Stomach (tissue), 9 donors: ENCODE results near the gene INTS1. TPM values are rescaled to one million over a fixed set of nuclear protein-coding genes. Genes with fewer than 3 reads are reported as not detected.
"Not testable (repeated sequence)": the region's sequence is repeated elsewhere in the genome, so short reads cannot be mapped to it uniquely, and the experiment has no call there.

Experiments used
- DNase-seq, 2 donors: peaks; one replicate each; pipeline versions ENCODE4 v3.0.0 to v3.0.0-alpha.2; 2013 to 2019
- H3K27ac ChIP-seq, 5 donors: fragments of 200-600 bp in 4 of 5; sonication (generic) in 4 of 5; one replicate each; pipeline ENCODE4 v1.5.1; 2013 to 2019; ENCODE audit warnings: mild to moderate bottlenecking in 1 of 5, moderate library complexity in 1 of 5
- H3K27me3 ChIP-seq, 3 donors: fragments of 200-600 bp; sonication (generic); one replicate each; pipeline ENCODE4 v1.5.1; 2017 to 2019; ENCODE audit warnings: mixed run types in 1 of 3
- H3K36me3 ChIP-seq, 4 donors: fragments of 200-600 bp; sonication (generic); 1 replicate in 3 of 4; 2 replicates in 1 of 4; pipeline ENCODE4 v1.5.1; 2016 to 2019
- H3K4me1 ChIP-seq, 4 donors: fragments of 200-600 bp; sonication (generic); one replicate each; pipeline ENCODE4 v1.5.1; 2016 to 2019
- H3K4me3 ChIP-seq, 4 donors: fragments of 200-600 bp; sonication (generic) in 3 of 4; one replicate each; pipeline ENCODE4 v1.5.1; 2016 to 2019; ENCODE audit warnings: mild to moderate bottlenecking in 1 of 4
- H3K9me3 ChIP-seq, 4 donors: fragments of 200-600 bp; sonication (generic); one replicate each; pipeline ENCODE4 v1.5.1; 2016 to 2019
- EP300 ChIP-seq: sonication (generic); formaldehyde crosslinking; IDR thresholded peaks from one replicate; pipeline ENCODE4 v1.6.1; 2017; ENCODE audit warnings: antibody characterized with exemption
- POLR2A ChIP-seq, 4 donors: fragments of 450-650 bp; IDR thresholded peaks; one replicate each; pipeline ENCODE4 v1.6.1; 2016; ENCODE audit warnings: antibody characterized with exemption in 4 of 4, control low read depth in 2 of 4, mild to moderate bottlenecking in 1 of 4, moderate library complexity in 1 of 4
- POLR2AphosphoS5 ChIP-seq, 3 donors: sonication (generic); formaldehyde crosslinking; IDR thresholded peaks; one replicate each; pipeline ENCODE4 v1.6.1; 2016; ENCODE audit warnings: antibody characterized with exemption in 3 of 3
- whole genome bisulfite sequencing, 5 donors: extraction: QIAGEN DNeasy Blood & Tissue Kit in 3 of 5; methylation state at CpG; one replicate each; pipeline versions ENCODE4 v1.1.5 to v1.1.7; 2013 to 2018; 5-methylcytosine and 5-hydroxymethylcytosine counted together
- intact Hi-C: fragments of 100-400 bp; cut with DNase I; formaldehyde crosslinking; loops from one replicate; pipeline ENCODE4 v1.15.1; 2023; ENCODE audit warnings: low total_unique reads
- polyA plus RNA-seq, 3 donors: library from polyadenylated mRNA; stranded (reverse); fragments of 200-250 nt; gene quantifications; one replicate each; pipeline ENCODE4 v1.2.3, GENCODE V29; 2013
- total RNA-seq, 5 donors: library from RNA; depleted of rRNA; stranded (reverse); fragments of >200 nt; gene quantifications; one replicate each; pipeline versions ENCODE4 v1.1.0 to v1.2.3, GENCODE V29; 2014 to 2016
- TF ChIP-seq, protein P1 (sequence below), 7 experiments: fragments of 450-650 bp in 4 of 7; fragments of 200-600 bp in 3 of 7; sonication (generic) in 3 of 7; IDR thresholded peaks; one replicate each; pipeline ENCODE4 v1.5.1; 2016 to 2019; ENCODE audit warnings: antibody characterized with exemption in 7 of 7, control low read depth in 2 of 7, mild to moderate bottlenecking in 1 of 7
- donor health status: healthy with polysubstance abuse.
- donor health status: Bipolar disorder and iron deficiency.
- donor health status: healthy.

The INTS1 gene
- total and polyA plus RNA-seq, 8 donors: 24.4 to 724 (median 56.2) TPM

DNA sequence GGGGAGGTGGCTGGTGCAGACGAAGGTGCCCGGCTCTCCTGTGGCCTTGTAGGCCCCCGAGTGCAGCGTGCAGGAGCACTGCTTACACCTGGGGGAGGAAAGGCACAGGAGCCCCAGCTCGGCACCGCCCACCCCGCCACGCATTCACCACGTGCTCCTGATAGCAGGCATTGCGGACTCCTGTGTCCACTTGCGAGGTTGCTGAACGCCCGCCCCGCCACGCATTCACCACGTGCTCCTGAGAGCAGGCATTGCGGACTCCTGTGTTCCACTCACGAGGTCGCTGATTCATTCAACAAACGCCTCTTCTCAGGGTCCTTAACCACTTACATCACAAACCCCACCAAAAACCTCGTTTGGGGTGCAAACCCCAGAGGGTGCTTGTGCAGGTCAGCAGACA is 58.8 kb downstream of the INTS1 start:
- WGBS, 5 donors: 87 to 93% (median 92%) methylated on average over 12 to 21 of the region's 21 CpGs

DNA sequence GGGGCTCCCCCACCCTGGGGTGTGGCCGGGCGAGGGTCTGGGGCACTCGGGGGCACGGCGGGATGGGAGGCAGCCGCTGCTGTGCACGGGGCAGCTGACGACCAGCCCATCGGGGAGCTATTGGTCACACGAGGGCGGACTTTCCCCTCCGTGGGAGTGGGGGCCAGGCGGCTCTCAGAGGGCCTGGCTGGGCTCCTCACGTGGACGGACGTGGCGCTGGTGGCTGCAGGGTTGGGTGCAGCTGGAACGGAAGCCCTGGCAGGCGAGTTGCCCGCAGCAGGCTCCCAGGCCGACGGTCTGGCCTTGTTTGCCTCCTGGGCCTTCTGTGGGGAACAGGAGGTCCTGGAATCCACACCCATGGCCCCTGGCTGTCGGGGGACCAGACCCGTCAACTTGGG is 59.3 kb downstream of the INTS1 start:
- Histone ChIP-seq H3K4me3 (no peak overlapping the region), H3K9me3 (no peaks in the 10 kb centered on the region), H3K36me3 (peaks cover 9 to 73% (median 65%) of the 10 kb centered on the region in 4 donors), H3K27me3 (no peaks in the 10 kb centered on the region), H3K27ac (no peak overlapping the region), H3K4me1 (peaks cover 11 to 36% (median 29%) of the 10 kb centered on the region in 4 donors)
- 72 to 89% (median 86%) methylated on average over 13 to 24 of the region's 24 CpGs for WGBS, 5 donors
- DNase-seq: no peak
- TF ChIP-seq EP300 (no peak), POLR2AphosphoS5 (IDR thresholded peaks at IDR 0.05) (no peak)
- TF ChIP-seq, protein P1, sequence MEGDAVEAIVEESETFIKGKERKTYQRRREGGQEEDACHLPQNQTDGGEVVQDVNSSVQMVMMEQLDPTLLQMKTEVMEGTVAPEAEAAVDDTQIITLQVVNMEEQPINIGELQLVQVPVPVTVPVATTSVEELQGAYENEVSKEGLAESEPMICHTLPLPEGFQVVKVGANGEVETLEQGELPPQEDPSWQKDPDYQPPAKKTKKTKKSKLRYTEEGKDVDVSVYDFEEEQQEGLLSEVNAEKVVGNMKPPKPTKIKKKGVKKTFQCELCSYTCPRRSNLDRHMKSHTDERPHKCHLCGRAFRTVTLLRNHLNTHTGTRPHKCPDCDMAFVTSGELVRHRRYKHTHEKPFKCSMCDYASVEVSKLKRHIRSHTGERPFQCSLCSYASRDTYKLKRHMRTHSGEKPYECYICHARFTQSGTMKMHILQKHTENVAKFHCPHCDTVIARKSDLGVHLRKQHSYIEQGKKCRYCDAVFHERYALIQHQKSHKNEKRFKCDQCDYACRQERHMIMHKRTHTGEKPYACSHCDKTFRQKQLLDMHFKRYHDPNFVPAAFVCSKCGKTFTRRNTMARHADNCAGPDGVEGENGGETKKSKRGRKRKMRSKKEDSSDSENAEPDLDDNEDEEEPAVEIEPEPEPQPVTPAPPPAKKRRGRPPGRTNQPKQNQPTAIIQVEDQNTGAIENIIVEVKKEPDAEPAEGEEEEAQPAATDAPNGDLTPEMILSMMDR (IDR thresholded peaks at IDR 0.05): no peak
- intact Hi-C loops: no loop called here

More for the DNA sequence above, 58.8 kb downstream of the INTS1 start:
- no peak overlapping the region for H3K4me3 ChIP-seq
- no peaks in the 10 kb centered on the region for H3K9me3 ChIP-seq
- TF ChIP-seq, protein P1 (IDR thresholded peaks at IDR 0.05): no peak
- no peak for TF ChIP-seq POLR2A (IDR thresholded peaks at IDR 0.05)
- TF ChIP-seq POLR2AphosphoS5 (IDR thresholded peaks at IDR 0.05): no peak
- TF ChIP-seq EP300: no peak
- DNase-seq: no peak
- H3K27ac ChIP-seq: no peak overlapping the region
- peaks cover 9 to 73% (median 65%) of the 10 kb centered on the region in 4 donors for H3K36me3 ChIP-seq
- H3K4me1 ChIP-seq: peaks cover 11 to 40% (median 33%) of the 10 kb centered on the region in 4 donors
- H3K27me3 ChIP-seq: no peaks in the 10 kb centered on the region
- intact Hi-C loops: no loop called here

DNA sequence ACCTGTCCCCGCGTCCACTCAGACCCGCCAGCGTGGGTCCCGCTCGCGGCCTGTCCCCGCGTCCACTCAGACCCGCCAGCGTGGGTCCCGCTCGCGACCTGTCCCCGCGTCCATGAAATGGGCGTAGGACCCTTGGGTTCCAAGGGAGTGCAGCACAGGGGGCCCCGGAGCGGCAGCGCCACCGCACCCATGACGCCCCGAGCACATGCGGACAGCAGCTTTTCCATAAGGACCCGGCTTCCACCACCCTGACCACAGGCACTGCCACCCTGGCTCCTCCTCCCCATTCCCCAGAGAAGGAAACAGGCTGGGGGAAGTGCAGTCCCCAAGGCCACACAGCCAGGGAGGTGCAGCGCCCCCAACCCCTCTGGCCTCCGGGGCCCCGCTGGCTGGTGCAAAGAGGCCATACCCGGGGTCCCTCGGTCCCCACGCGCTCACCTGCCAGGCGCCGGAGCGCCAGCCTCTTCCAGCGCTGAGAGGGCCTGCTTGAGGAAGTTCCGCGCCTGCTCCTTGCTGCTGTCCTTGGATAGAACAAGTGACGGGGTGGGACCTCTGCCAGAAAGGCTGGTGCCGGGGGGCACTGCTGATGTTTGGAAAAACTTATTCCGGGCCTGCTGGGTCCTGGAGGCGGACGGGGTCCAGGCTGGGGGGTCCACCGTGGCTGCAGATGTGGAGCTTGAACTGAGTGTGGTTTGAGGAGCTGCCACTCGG is 59.8 kb downstream of the INTS1 start:
- Histone ChIP-seq H3K27me3 (no peaks in the 10 kb centered on the region), H3K4me1 (peaks cover 11 to 32% (median 25%) of the 10 kb centered on the region in 4 donors), H3K36me3 (peaks cover 7 to 73% (median 65%) of the 10 kb centered on the region in 4 donors), H3K27ac (no peak overlapping the region), H3K4me3 (no peak overlapping the region), H3K9me3 (no peaks in the 10 kb centered on the region)
- 91 to 96% (median 93%) methylated on average over 19 to 45 of the region's 45 CpGs for WGBS, 5 donors
- no peak for DNase-seq
- intact Hi-C loops: no loop called here
- TF ChIP-seq POLR2A (IDR thresholded peaks at IDR 0.05) (no peak), POLR2AphosphoS5 (IDR thresholded peaks at IDR 0.05) (no peak), EP300 (no peak)
- TF ChIP-seq, protein P1 (IDR thresholded peaks at IDR 0.05): no peak

DNA sequence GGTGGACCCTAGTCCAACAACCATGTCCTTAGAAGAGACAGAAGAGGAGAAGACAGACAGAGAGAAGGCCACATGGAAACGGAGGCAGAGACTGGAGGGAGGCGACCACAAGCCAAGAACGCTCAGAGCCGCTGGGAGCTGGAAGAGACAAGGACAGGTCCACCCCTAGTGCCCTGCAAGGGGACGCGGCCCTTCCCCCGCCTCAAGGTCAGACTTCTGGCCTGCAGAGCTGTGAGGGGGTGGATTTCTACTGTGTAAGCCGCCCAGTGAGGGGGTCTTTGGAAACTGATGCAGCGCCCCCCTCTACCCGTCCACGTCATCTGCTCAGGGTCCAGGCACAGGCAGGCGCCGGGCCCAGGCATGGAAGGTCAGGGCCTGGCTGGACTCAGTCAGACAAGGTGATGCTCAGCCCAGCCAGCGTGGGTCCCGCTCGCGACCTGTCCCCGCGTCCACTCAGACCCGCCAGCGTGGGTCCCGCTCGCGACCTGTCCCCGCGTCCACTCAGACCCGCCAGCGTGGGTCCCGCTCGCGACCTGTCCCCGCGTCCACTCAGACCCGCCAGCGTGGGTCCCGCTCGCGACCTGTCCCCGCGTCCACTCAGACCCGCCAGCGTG is 60.5 kb downstream of the INTS1 start:
- H3K27ac ChIP-seq, DNase-seq, H3K9me3 ChIP-seq, H3K27me3 ChIP-seq, H3K4me3 ChIP-seq, intact Hi-C loops: not testable (repeated sequence)
- peaks cover 11 to 25% (median 22%) of the 10 kb centered on the region in 4 donors for H3K4me1 ChIP-seq
- WGBS, 5 donors: 88 to 97% (median 94%) methylated on average over 13 to 25 of the region's 42 CpGs
- H3K36me3 ChIP-seq: peaks cover 10 to 73% (median 65%) of the 10 kb centered on the region in 4 donors
